Activated CD8-positive, alpha-beta memory T cell treated with anti-CD3 and anti-CD28 coated beads, Interleukin-2, amount 10 ng/mL, durations not matched to agents 7 days and 5 days (primary cell): ENCODE measurements around the gene TNPO2. TPM values are rescaled to one million over a fixed set of nuclear protein-coding genes. Genes with fewer than 3 reads are reported as not detected.
"Not testable (repeated sequence)": the region's sequence is repeated elsewhere in the genome, so short reads cannot be mapped to it uniquely, and the experiment has no call there.

Source experiments
- ATAC-seq: fragments of 150-1000 bp; cut with Tn5 transposase; one replicate; pipeline ENCODE4 v1.10.0; 2021; ENCODE audit warnings: moderate library complexity
- CTCF ChIA-PET: fragments of 350-600 bp; sonication (Branson Sonifier 250); formaldehyde crosslinking; loops from one replicate; lab custom pipeline; 2021; ENCODE audit warnings: antibody characterized with exemption; lab: Charles Lee
- DNase-seq: peaks from one replicate; pipeline ENCODE4 v3.0.0-alpha.2; 2020
- H3K27ac Mint-ChIP-seq: one replicate; pipeline ENCODE4 v1.8.0; 2021; ENCODE audit warnings: mild to moderate bottlenecking, mixed read lengths
- H3K27me3 Mint-ChIP-seq: one replicate; pipeline ENCODE4 v1.8.0; 2021; ENCODE audit warnings: mixed read lengths
- H3K36me3 Mint-ChIP-seq: one replicate; pipeline ENCODE4 v1.8.0; 2021; ENCODE audit warnings: mild to moderate bottlenecking, mixed read lengths
- H3K4me1 Mint-ChIP-seq: one replicate; pipeline ENCODE4 v1.8.0; 2021; ENCODE audit warnings: mixed read lengths
- H3K4me3 Mint-ChIP-seq: one replicate; pipeline ENCODE4 v1.8.0; 2021; ENCODE audit warnings: mild to moderate bottlenecking, moderate library complexity, mixed read lengths
- H3K9me3 Mint-ChIP-seq: one replicate; pipeline ENCODE4 v1.8.0; 2022; ENCODE audit warnings: low read depth, mixed read lengths
- total RNA-seq, 2 experiments: library from RNA; stranded (reverse); gene quantifications; one replicate each; pipeline ENCODE4 v1.2.3, GENCODE V29; 2021

The TNPO2 gene
- total RNA-seq, 2 experiments from 2014 or later = 101 to 104 TPM

GRCh38 chr19:12731337-12731736 is 7.6 kb upstream of the TNPO2 start:
- Mint-ChIP-seq H3K27ac (no peak overlapping the region), H3K27me3 (no peaks in the 10 kb centered on the region), H3K36me3 (peaks cover 41% of the 10 kb centered on the region), H3K4me1 (peaks cover 36% of the 10 kb centered on the region), H3K9me3 (no peaks in the 10 kb centered on the region), H3K4me3 (no peak overlapping the region)
- CTCF ChIA-PET = interaction anchor here (1.1 to 1.2 kb wide), 2 partner anchors 10 to 29 kb away, joined by 3 to 7 read pairs; no protein-coding TSS in a partner anchor
- ATAC-seq = no peak
- no peak for DNase-seq

- peaks cover 31% of the 10 kb centered on the region for H3K4me1 Mint-ChIP-seq
- H3K36me3 Mint-ChIP-seq = peaks cover 41% of the 10 kb centered on the region
- H3K27me3 Mint-ChIP-seq = no peaks in the 10 kb centered on the region
- CTCF ChIA-PET = interaction anchor here (1.1 to 2.2 kb wide), 2 partner anchors 8 to 30 kb away, joined by 3 to 8 read pairs; no protein-coding TSS in a partner anchor
- ATAC-seq = no peak
- H3K27ac Mint-ChIP-seq = no peak overlapping the region
- no peak overlapping the region for H3K4me3 Mint-ChIP-seq
- DNase-seq = no peak
- no peaks in the 10 kb centered on the region for H3K9me3 Mint-ChIP-seq
Observed at GRCh38 chr19:12730064-12730463, 6.3 kb upstream of the TNPO2 start.

GRCh38 chr19:12727745-12728433 is 4.2 kb upstream of the TNPO2 start:
- H3K36me3 Mint-ChIP-seq = peaks cover 38% of the 10 kb centered on the region
- CTCF ChIA-PET = interaction anchor here (2.2 to 15.3 kb wide), 2 partner anchors 30 to 33 kb away, joined by 8 to 157 read pairs; no protein-coding TSS in a partner anchor
- no peaks in the 10 kb centered on the region for H3K27me3 Mint-ChIP-seq
- DNase-seq (no peak), ATAC-seq (no peak)
- H3K27ac Mint-ChIP-seq = no peak overlapping the region
- no peaks in the 10 kb centered on the region for H3K9me3 Mint-ChIP-seq
- peaks cover 32% of the 10 kb centered on the region for H3K4me1 Mint-ChIP-seq
- H3K4me3 Mint-ChIP-seq = no peak overlapping the region

GRCh38 chr19:12726988-12727316 is 3.2 kb upstream of the TNPO2 start:
- peaks cover 24% of the 10 kb centered on the region for H3K4me1 Mint-ChIP-seq
- CTCF ChIA-PET = interaction anchor here (15.3 kb wide), 1 partner anchor 31 kb away, joined by 157 read pairs; no protein-coding TSS in a partner anchor
- no peaks in the 10 kb centered on the region for H3K27me3 Mint-ChIP-seq
- no peaks in the 10 kb centered on the region for H3K9me3 Mint-ChIP-seq
- no peak overlapping the region for H3K4me3 Mint-ChIP-seq
- H3K36me3 Mint-ChIP-seq = peaks cover 32% of the 10 kb centered on the region
- DNase-seq (no peak), ATAC-seq (no peak)
- H3K27ac Mint-ChIP-seq = no peak overlapping the region

GRCh38 chr19:12725612-12726011 is 1.9 kb upstream of the TNPO2 start:
- ATAC-seq, H3K27ac Mint-ChIP-seq, H3K9me3 Mint-ChIP-seq, H3K4me3 Mint-ChIP-seq, H3K27me3 Mint-ChIP-seq, DNase-seq: not testable (repeated sequence)
- CTCF ChIA-PET = interaction anchor here (5.6 to 15.3 kb wide), 2 partner anchors 8 to 32 kb away, joined by 58 to 157 read pairs; partner anchors contain the start of gene TRIR
- peaks cover 23% of the 10 kb centered on the region for H3K4me1 Mint-ChIP-seq
- peaks cover 31% of the 10 kb centered on the region for H3K36me3 Mint-ChIP-seq

- peak overlapping the region; percentile 83 for H3K4me3 Mint-ChIP-seq
- DNase-seq (no peak), ATAC-seq (no peak)
- peak overlapping the region; percentile 91 for H3K27ac Mint-ChIP-seq
- no peaks in the 10 kb centered on the region for H3K27me3 Mint-ChIP-seq
- H3K36me3 Mint-ChIP-seq = peaks cover 20% of the 10 kb centered on the region
- H3K4me1 Mint-ChIP-seq = peaks cover 38% of the 10 kb centered on the region
- no peaks in the 10 kb centered on the region for H3K9me3 Mint-ChIP-seq
- CTCF ChIA-PET = interaction anchor here (0.6 to 15.3 kb wide), 12 partner anchors 11 to 162 kb away, joined by 3 to 157 read pairs (median 5); partner anchors contain the start of gene TRIR
Observed at GRCh38 chr19:12723381-12723640, 421 bp downstream of the TNPO2 start.

- no peaks in the 10 kb centered on the region for H3K27me3 Mint-ChIP-seq
- peaks cover 38% of the 10 kb centered on the region for H3K4me1 Mint-ChIP-seq
- peak; percentile 98 for DNase-seq
- ATAC-seq = peak; percentile 88
- no peaks in the 10 kb centered on the region for H3K9me3 Mint-ChIP-seq
- peak overlapping the region; percentile 83 for H3K4me3 Mint-ChIP-seq
- peak overlapping the region; percentile 91 for H3K27ac Mint-ChIP-seq
- CTCF ChIA-PET = interaction anchor here (0.5 to 15.3 kb wide), 15 partner anchors 11 to 162 kb away, joined by 3 to 157 read pairs (median 5); partner anchors contain the start of gene TRIR
- peaks cover 16% of the 10 kb centered on the region for H3K36me3 Mint-ChIP-seq
Observed at GRCh38 chr19:12722566-12723380, 959 bp downstream of the TNPO2 start.

GRCh38 chr19:12721656-12722565 is 1.8 kb downstream of the TNPO2 start:
- peak overlapping the region; percentile 83 for H3K27ac Mint-ChIP-seq

GRCh38 chr19:12720851-12721655 is 2.7 kb downstream of the TNPO2 start:
- Mint-ChIP-seq H3K27ac (peak overlapping the region; percentile 83), H3K36me3 (peaks cover 17% of the 10 kb centered on the region), H3K27me3 (no peaks in the 10 kb centered on the region), H3K4me3 (peak overlapping the region; percentile 86), H3K9me3 (no peaks in the 10 kb centered on the region), H3K4me1 (peaks cover 37% of the 10 kb centered on the region)
- DNase-seq (peak; percentile 56), ATAC-seq (no peak)
- CTCF ChIA-PET = interaction anchor here (1.2 to 15.3 kb wide), 7 partner anchors 10 to 164 kb away, joined by 3 to 157 read pairs (median 6); partner anchors contain the start of gene TRIR

More at GRCh38 chr19:12721656-12722565, 1.8 kb downstream of the TNPO2 start:
- CTCF ChIA-PET = interaction anchor here (0.5 to 15.3 kb wide), 13 partner anchors 9 to 559 kb away, joined by 3 to 157 read pairs (median 5); partner anchors contain the start of gene TRIR
- H3K4me1 Mint-ChIP-seq = peaks cover 38% of the 10 kb centered on the region
- peaks cover 14% of the 10 kb centered on the region for H3K36me3 Mint-ChIP-seq
- no peaks in the 10 kb centered on the region for H3K27me3 Mint-ChIP-seq
- peak overlapping the region; percentile 86 for H3K4me3 Mint-ChIP-seq
- DNase-seq (peak; percentile 76), ATAC-seq (peak; percentile 64)
- H3K9me3 Mint-ChIP-seq = no peaks in the 10 kb centered on the region

- peaks cover 17% of the 10 kb centered on the region for H3K36me3 Mint-ChIP-seq
- DNase-seq = no peak
Observed at GRCh38 chr19:12720296-12720695, 3.4 kb downstream of the TNPO2 start.

GRCh38 chr19:12715929-12716328 is 7.8 kb downstream of the TNPO2 start:
- ATAC-seq = no peak
- no peaks in the 10 kb centered on the region for H3K9me3 Mint-ChIP-seq
- H3K27me3 Mint-ChIP-seq = no peaks in the 10 kb centered on the region
- H3K36me3 Mint-ChIP-seq = peaks cover 30% of the 10 kb centered on the region
- peaks cover 23% of the 10 kb centered on the region for H3K4me1 Mint-ChIP-seq
- CTCF ChIA-PET = interaction anchor here (1.0 to 15.3 kb wide), 8 partner anchors 18 to 85 kb away, joined by 3 to 157 read pairs (median 10); partner anchors contain the start of genes FBXW9 and TRIR
- DNase-seq = no peak
- no peak overlapping the region for H3K27ac Mint-ChIP-seq
- H3K4me3 Mint-ChIP-seq = no peak overlapping the region

More at GRCh38 chr19:12720296-12720695, 3.4 kb downstream of the TNPO2 start:
- CTCF ChIA-PET = interaction anchor here (1.3 to 15.3 kb wide), 4 partner anchors 14 to 165 kb away, joined by 3 to 157 read pairs (median 32); partner anchors contain the start of gene TRIR
- ATAC-seq = no peak
- Mint-ChIP-seq H3K4me1 (peaks cover 37% of the 10 kb centered on the region), H3K4me3 (peak overlapping the region; percentile 74), H3K9me3 (no peaks in the 10 kb centered on the region), H3K27ac (peak overlapping the region; percentile 78), H3K27me3 (no peaks in the 10 kb centered on the region)
